SH-SY5Y (cell line): ENCODE measurements around the gene CCNO.

ENCODE experiments used
- GATA2 ChIP-seq: IDR thresholded peaks from 2 replicates; pipeline ENCODE4 v1.6.1; 2011; ENCODE audit warnings: mild to moderate bottlenecking, low read depth, low read length
- GATA3 ChIP-seq: IDR thresholded peaks from 2 replicates; pipeline ENCODE4 v1.6.1; 2011; ENCODE audit warnings: low read depth, mild to moderate bottlenecking, low read length, moderate library complexity

The CCNO gene, protein sequence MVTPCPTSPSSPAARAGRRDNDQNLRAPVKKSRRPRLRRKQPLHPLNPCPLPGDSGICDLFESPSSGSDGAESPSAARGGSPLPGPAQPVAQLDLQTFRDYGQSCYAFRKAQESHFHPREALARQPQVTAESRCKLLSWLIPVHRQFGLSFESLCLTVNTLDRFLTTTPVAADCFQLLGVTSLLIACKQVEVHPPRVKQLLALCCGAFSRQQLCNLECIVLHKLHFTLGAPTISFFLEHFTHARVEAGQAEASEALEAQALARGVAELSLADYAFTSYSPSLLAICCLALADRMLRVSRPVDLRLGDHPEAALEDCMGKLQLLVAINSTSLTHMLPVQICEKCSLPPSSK

DNA sequence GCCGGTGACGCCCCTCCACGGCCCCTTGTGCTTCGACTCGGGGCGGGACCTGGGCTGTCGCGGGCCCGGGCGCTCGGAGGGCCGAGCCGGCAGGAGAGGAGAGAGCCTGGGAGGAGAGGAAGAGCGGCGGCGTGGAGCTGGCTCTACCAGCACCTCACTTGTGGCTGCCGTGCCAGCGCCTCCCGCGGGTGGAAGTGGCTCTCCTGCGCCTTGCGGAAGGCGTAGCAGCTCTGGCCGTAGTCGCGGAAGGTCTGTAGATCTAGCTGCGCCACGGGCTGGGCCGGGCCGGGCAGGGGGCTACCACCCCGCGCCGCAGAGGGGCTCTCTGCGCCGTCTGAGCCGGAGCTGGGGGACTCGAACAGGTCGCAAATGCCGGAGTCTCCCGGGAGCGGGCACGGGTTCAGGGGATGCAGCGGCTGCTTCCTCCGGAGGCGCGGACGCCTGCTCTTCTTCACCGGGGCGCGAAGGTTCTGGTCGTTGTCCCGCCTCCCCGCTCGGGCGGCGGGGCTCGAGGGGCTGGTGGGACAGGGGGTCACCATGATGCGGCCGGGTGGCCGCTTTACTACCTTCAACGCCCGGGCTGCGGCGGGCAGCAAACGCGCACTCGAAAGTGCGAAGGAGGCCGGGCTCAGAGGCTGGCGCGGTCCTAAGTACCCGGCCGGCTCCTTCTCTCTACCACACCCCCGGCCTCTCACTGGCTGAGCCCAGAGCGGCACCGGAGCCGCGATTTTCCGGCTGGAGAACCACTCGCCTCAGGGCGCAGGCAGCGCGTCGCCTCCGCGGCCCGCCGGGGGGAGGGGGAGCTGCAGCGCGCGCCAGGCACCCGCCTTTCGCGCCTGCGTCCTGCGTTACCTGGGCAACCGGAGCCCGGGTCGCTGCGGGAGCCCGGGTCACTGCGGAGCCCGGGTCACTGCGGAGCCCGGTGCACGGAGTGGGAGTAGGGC lies at the start of gene CCNO:
Gene CCNO (minus strand): TSS at position 624 of the 944 bp plus-strand sequence. CDS start 85 bp downstream, at position 539.
- TF ChIP-seq GATA3 (no peak), GATA2 (no peak)

DNA sequence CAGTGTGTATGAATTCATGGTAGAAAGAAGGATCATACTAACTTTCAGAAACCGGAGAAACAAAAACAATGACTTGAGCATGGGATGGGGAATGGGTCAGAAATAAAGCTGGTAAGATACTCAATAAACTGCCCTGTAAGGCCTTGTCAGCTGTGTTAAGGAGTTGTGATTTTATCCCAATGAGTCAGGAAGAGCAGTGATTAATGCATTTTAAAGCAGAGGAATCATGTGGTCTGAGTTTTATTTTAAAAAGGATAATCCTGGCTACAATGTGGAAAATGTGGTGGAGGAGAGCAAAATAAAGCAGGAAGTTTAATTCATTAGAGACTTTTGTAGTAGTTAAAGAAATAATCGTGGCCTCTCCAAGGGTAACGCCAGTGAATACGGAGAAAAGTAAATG lies 45.4 kb upstream of the CCNO start:
- TF ChIP-seq GATA3 (no peak), GATA2 (no peak)

DNA sequence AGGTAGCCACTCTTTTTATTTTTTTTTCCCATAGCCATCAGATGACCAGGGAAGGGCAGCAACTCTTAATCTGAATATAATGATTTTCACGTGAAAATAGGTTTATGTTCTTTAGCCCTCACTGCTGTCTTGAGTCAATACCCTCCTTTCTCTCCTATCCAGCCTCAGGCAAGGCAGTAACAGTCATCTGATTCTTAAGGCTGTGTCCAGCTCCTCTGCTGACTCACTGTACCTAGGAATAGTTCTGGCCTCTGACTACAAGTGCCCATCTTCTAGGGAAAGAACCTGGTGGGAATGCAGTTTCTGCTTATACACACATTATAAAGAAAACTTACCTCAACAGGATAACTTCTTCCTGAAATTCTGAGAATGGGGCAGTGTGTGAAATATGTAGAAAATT lies 43.4 kb upstream of the CCNO start:
- TF ChIP-seq GATA2: no peak
- TF ChIP-seq GATA3: no peak

DNA sequence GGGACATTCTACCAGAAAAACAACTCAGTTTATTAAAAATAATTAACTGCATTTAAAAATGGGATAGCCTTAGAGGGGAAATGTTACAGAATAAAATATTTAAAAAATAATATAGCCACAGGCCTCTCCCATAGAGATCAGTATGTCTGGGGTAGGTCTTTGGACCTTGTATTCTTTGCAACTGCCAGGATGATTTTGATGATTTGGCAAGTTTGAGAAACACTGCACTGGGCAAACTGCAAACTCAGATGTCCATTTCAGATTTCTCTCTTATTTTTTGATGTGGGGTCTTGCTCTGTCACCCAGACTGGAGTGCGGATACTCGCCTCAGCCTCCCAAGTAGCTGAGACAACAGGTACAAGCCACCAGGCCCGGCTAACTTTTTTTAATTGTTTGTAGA lies 24.9 kb upstream of the CCNO start:
- TF ChIP-seq GATA3 (no peak), GATA2 (no peak)

DNA sequence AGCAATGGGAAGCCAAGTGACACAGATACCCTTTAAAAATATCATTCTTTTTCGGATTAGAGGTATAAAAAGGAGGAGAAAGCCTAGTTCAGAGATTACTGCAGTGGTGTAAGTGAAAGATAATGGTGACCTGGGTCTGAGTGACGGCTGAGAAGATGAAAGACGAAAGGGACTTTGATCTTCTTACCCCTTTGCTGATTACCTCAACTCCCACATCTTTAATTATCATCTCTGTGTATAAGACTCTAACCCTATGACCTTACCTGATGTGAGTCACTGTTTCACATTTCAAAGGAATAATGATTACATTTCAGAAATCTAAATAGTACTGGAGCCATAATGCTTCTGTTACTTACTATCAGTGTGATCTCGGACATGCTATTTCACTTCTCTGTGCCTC lies 21.4 kb upstream of the CCNO start:
- TF ChIP-seq GATA2 (no peak), GATA3 (no peak)

DNA sequence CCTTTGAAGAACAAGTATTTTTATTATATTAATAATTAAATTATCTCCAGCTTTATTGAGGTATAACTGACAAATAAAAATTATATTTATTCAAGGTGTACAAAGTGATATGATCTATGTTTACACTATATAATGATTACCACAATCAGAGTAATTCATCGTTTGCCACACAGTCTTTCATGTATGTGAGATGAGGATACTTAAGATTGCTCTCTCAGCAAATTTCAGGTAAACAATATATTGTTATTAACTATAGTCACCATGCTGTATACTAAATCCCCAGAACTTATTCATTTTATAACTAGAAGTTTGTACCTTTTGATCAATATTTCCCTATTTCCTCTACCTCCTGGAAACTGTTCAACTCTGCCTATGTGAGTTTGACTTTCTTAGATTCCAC lies 16.7 kb upstream of the CCNO start:
- TF ChIP-seq GATA2: no peak
- TF ChIP-seq GATA3: no peak

DNA sequence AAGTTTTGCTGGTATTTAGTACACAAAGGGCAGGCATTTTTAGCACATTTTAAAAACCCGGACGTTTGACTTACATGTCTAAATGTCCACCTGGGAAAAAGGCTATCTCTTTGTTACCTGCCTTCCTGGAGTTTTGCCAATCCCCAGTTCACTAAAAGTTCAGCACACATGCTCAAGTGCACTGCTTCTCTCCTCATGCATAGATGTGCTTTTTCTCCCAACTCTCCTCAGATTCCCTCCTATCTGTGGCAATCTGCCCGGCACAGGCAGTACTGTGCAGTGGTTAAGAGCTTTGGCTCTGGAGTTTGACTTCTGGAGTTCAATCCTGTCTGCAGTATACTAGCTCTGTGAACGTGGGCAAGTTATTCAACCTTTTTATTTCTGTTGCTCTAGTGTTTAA lies 8.3 kb upstream of the CCNO start:
- peak; percentile 72 for TF ChIP-seq GATA2
- TF ChIP-seq GATA3: no peak

DNA sequence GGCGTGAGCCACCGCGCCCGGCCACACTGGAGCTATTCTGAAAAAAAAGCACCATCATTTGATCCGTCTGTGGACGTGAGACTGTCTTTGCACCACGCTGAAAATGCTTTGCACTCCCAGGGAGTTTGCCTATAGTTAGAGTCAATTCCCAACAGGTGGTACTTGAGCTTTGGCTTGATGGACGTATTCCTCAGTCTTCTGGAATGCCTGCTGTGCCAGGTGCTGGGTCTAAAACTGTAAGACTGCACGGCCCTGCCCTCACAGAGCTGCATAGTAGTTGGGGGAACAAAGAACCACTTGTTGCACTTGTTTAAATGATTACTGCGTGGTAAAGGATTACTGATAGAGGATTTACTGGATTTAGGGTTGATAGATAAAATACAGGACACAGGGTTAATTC lies 3.4 kb upstream of the CCNO start:
- TF ChIP-seq GATA2 (no peak), GATA3 (no peak)

DNA sequence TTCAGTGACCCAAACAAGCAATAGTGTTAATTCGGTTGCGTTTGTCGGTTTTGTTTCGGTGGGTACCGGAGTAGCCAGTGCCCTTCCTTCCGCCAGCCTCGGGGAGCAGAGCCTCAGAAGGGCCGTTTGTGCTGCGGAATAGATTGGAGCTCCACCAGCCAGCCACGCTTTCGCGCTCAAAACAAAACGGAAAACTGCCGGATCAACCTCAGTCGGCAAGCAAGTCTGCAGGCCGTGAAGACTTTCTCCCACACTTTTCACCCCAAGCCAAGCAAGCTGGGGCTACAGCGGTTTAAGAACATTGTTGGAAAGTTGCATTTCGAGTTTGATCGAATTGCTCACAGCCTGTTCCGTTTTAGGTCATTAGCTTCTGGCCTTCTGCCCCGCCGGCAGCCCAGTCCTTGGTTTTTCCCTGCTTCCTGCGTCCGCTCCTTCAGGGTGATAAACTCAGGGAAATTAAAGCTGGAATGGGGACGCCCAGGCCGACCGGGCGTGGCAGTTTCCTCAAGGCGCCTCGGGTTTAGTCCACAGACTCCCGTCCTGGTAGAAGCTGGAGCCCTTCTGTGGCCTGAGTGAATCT lies 803 bp upstream of the CCNO start:
- TF ChIP-seq GATA2 (no peak), GATA3 (no peak)

DNA sequence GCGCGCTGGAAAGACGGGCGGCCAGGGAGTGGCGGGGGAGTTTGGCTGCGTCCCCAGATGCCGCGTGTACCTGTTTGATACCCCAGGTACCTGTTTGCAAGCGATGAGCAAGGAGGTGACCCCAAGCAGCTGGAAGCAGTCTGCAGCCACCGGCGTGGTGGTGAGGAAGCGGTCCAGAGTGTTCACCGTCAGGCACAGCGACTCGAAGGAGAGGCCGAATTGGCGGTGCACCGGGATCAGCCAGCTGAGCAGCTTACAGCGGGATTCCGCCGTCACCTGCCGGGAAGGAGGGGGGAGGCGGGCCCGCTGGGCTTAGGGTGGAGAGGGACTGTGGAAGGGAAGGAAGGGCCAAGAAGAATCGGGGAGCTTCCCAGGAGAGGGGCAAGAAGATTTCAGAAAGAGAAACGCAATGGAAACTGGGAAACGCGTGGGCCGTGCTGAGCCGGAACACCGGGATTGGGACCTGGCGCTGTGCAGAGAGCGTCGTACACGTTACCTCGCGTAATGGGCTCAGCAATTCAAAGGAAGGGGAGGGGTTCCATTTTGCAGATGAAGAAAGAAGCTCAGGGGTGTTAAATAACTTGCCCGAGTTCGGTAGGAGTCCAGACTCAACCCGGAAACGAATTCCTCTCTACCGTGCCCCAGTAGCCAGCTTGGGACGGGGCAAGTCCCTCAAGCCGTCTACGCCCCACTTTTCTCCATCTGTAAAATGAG lies 980 bp downstream of the CCNO start:
- TF ChIP-seq GATA2 (no peak), GATA3 (no peak)

DNA sequence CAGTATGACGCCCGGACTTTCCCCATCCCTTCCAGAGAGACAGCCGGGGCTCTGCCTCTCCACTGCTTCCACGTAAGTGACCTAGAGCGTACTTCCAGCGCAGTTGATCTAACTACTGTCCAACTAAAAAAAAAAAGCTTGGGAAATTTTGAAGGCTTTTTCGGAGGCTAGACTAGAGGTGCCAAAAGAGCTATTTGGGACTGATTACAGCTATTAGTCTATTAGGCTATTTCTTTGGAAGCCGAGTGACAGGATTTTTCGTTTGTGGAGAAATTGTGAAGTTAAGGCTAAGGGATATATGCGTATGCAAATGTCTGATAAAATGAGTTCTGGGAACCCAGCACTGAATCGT lies 1.5 kb downstream of the CCNO start:
- no peak for TF ChIP-seq GATA2
- no peak for TF ChIP-seq GATA3

DNA sequence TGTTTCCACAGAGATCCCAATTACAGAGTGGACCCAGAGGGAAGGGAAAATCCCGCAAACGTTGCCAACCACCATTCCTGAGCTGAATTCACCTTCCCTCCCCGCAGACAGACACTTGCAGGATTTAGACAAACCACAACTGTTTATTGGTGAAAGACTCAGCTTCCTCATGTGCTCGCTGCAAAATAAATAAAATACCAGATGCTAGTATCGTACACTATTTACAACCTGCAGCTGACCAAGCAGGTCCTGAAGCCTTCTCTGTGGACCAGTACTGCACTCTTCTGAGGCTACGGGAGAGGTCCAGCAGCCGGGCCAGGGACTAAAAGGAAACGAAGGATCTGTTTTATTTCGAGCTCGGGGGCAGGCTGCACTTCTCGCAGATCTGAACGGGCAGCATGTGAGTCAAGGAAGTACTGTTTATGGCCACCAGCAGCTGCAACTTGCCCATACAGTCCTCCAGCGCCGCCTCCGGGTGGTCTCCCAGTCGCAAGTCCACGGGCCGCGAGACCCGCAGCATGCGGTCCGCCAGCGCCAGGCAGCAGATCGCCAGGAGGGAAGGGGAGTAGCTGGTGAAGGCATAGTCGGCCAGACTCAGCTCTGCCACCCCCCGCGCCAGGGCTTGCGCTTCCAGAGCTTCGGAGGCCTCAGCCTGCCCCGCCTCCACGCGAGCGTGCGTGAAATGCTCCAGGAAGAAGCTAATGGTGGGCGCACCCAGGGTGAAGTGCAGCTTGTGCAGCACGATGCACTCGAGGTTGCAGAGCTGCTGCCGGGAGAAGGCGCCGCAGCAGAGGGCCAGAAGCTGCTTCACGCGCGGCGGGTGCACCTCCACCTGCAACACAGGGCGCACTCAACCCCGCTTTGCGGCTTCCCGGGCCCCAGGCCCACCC lies 2.1 kb downstream of the CCNO start:
- TF ChIP-seq GATA2 (no peak), GATA3 (no peak)

DNA sequence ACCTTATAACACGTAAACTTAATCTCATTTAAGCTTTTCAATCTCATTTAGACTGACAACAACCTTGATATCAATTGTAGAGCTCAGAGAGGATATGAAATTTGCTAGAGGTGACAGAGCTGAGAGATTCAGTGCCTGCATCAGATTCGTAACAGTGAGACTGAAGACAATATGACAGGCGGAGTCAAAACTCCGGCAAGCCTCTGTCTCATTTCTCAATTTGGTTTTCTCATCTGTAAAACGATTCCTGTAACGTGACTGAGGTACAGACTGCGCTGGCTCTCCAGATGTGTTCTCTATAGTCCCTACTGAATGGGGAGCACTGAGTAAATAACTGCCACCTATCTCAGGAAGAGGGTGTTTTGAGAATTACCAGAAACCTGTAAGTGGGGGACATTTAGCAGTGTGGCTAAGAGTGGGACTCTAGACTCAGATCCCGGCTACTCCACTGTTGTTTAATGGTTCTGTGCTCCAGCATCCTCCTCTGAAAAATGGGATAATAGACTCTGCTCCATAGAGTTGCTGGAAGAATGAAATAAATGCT lies 3.2 kb downstream of the CCNO start:
- TF ChIP-seq GATA2 (no peak), GATA3 (no peak)
